Keratinocyte (primary cell): ENCODE measurements around the gene CCIN. TPM values are rescaled to one million over a fixed set of nuclear protein-coding genes. Genes with fewer than 3 reads are reported as not detected.

Experiments
- DNase-seq: peaks from one replicate; pipeline ENCODE4 v3.0.0-alpha.2; 2011; ENCODE audit warnings: low read depth, missing footprints, low spot score
- FAIRE-seq: peaks from 2 replicates; lab custom pipeline; 2011; peaks lifted over from hg19 to GRCh38; lab: Jason Lieb, UNC
- H2AFZ ChIP-seq: 2 replicates; pipeline ENCODE4 v1.6.0; 2012; ENCODE audit warnings: low read length, control low read depth, inconsistent platforms; ENCODE audit not compliant: control insufficient read depth
- H3K27ac ChIP-seq: 2 replicates; pipeline ENCODE4 v1.5.1; 2011; ENCODE audit warnings: low read length; ENCODE audit not compliant: control insufficient read depth, insufficient read depth
- H3K27me3 ChIP-seq: 3 replicates; pipeline ENCODE4 v1.6.0; 2011; ENCODE audit warnings: low read length; ENCODE audit not compliant: control insufficient read depth, insufficient read depth; ENCODE audit errors: extremely low read depth
- H3K36me3 ChIP-seq, 2 experiments: 2 replicates in 1 of 2; 3 replicates in 1 of 2; pipeline ENCODE4 v1.5.1; 2011; ENCODE audit warnings: low read length in 2 of 2, mild to moderate bottlenecking in 1 of 2; ENCODE audit not compliant: control insufficient read depth in 2 of 2, insufficient read depth in 2 of 2; ENCODE audit errors: extremely low read depth in 1 of 2
- H3K4me1 ChIP-seq: 3 replicates; pipeline ENCODE4 v1.5.1; 2011; ENCODE audit warnings: low read length; ENCODE audit not compliant: control insufficient read depth, insufficient read depth; ENCODE audit errors: extremely low read depth
- H3K4me2 ChIP-seq: 3 replicates; pipeline ENCODE4 v1.6.0; 2011; ENCODE audit warnings: low read depth, low read length; ENCODE audit not compliant: control insufficient read depth, insufficient read depth; ENCODE audit errors: extremely low read depth
- H3K4me3 ChIP-seq, 3 experiments: fragments of 200-600 bp in 1 of 3; sonication (generic) in 1 of 3; 2 replicates in 2 of 3; 3 replicates in 1 of 3; pipeline ENCODE4 v1.5.1; 2011 to 2016; ENCODE audit warnings: low read length in 3 of 3, mild to moderate bottlenecking in 3 of 3, control low read depth in 2 of 3, inconsistent platforms in 1 of 3, low read depth in 1 of 3, mixed read lengths in 1 of 3, mixed run types in 1 of 3, moderate library complexity in 1 of 3; ENCODE audit not compliant: control insufficient read depth in 2 of 3, insufficient read depth in 2 of 3; ENCODE audit errors: extremely low read depth in 1 of 3
- H3K79me2 ChIP-seq: 2 replicates; pipeline ENCODE4 v1.6.0; 2012; ENCODE audit warnings: low read length; ENCODE audit not compliant: control insufficient read depth, insufficient read depth
- H3K9ac ChIP-seq: 3 replicates; pipeline ENCODE4 v1.6.0; 2011; ENCODE audit warnings: low read length; ENCODE audit not compliant: control insufficient read depth, insufficient read depth; ENCODE audit errors: extremely low read depth
- H3K9me1 ChIP-seq: 3 replicates; pipeline ENCODE4 v1.6.0; 2011; ENCODE audit warnings: low read length; ENCODE audit not compliant: control insufficient read depth, insufficient read depth; ENCODE audit errors: extremely low read depth
- H3K9me3 ChIP-seq: 2 replicates; pipeline ENCODE4 v1.5.1; 2012; ENCODE audit warnings: low read depth, low read length; ENCODE audit not compliant: control insufficient read depth
- H4K20me1 ChIP-seq: 3 replicates; pipeline ENCODE4 v1.6.0; 2011; ENCODE audit warnings: low read length; ENCODE audit not compliant: control insufficient read depth, insufficient read depth; ENCODE audit errors: extremely low read depth
- EZH2 ChIP-seq: IDR thresholded peaks from one replicate; pipeline ENCODE4 v1.6.1; 2012; ENCODE audit warnings: inconsistent platforms, mild to moderate bottlenecking, low read length, moderate library complexity
- dilution Hi-C: fragments of 300-500 bp; cut with MboI; formaldehyde crosslinking; loops from one replicate; pipeline ENCODE4 v1.7.0; 2020; ENCODE audit warnings: low sequenced_read_pairs; ENCODE audit not compliant: extremely low pct_ligation_motif_present
- polyA plus RNA-seq, 5 experiments: library from polyadenylated mRNA; depleted of rRNA in 3 of 5; stranded (reverse) in 3 of 5; stranded (forward) in 1 of 5; unstranded in 1 of 5; fragments of >200 nt; gene quantifications; 1 replicate in 1 of 5; 2 replicates in 3 of 5; 3 replicates in 1 of 5; pipeline versions ENCODE4 v1.2.1 to v1.2.3, GENCODE V29; 2011 to 2012; ENCODE audit warnings: missing spikeins in 2 of 5, low read depth in 1 of 5, low replicate concordance in 1 of 5
- TF ChIP-seq, protein P1 (sequence below), 3 experiments: IDR thresholded peaks in 1 of 3; conservative IDR thresholded peaks in 1 of 3; optimal IDR thresholded peaks in 1 of 3; 2 replicates in 2 of 3; 3 replicates in 1 of 3; pipeline versions ENCODE3 to v1.5.1; 2011; ENCODE audit warnings: low read length in 3 of 3, mild to moderate bottlenecking in 3 of 3, moderate library complexity in 2 of 3, control low read depth in 1 of 3, inconsistent platforms in 1 of 3; ENCODE audit not compliant: insufficient read depth in 2 of 3; ENCODE audit errors: extremely low read depth in 1 of 3

The CCIN gene
- polyA plus RNA-seq, 1 donor (not counting 4 experiments of a cell fraction or from before 2014, with no cell fraction given) = not detected

- H2AFZ ChIP-seq = no peak overlapping the region
- H3K27ac ChIP-seq = no peak overlapping the region
- no peaks in the 10 kb centered on the region for H4K20me1 ChIP-seq
- DNase-seq = no peak
- dilution Hi-C loops = no loop called here
- no peak overlapping the region for H3K4me2 ChIP-seq
- peaks cover 10% of the 10 kb centered on the region for H3K4me1 ChIP-seq
- H3K4me3 ChIP-seq = no peak overlapping the region
- H3K9me1 ChIP-seq = no peaks in the 10 kb centered on the region
- H3K27me3 ChIP-seq = peaks cover 2% of the 10 kb centered on the region
- H3K79me2 ChIP-seq = no peaks in the 10 kb centered on the region
- FAIRE-seq = no peak
- no peaks in the 10 kb centered on the region for H3K9me3 ChIP-seq
- H3K36me3 ChIP-seq = no peaks in the 10 kb centered on the region
- TF ChIP-seq, protein P1, sequence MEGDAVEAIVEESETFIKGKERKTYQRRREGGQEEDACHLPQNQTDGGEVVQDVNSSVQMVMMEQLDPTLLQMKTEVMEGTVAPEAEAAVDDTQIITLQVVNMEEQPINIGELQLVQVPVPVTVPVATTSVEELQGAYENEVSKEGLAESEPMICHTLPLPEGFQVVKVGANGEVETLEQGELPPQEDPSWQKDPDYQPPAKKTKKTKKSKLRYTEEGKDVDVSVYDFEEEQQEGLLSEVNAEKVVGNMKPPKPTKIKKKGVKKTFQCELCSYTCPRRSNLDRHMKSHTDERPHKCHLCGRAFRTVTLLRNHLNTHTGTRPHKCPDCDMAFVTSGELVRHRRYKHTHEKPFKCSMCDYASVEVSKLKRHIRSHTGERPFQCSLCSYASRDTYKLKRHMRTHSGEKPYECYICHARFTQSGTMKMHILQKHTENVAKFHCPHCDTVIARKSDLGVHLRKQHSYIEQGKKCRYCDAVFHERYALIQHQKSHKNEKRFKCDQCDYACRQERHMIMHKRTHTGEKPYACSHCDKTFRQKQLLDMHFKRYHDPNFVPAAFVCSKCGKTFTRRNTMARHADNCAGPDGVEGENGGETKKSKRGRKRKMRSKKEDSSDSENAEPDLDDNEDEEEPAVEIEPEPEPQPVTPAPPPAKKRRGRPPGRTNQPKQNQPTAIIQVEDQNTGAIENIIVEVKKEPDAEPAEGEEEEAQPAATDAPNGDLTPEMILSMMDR (optimal IDR thresholded peaks at IDR 0.05 in 1 of 3, IDR thresholded peaks at IDR 0.05 in 1 of 3, conservative IDR thresholded peaks at IDR 0.05 in 1 of 3; ENCODE audit: extremely low read depth in 1 of 3, insufficient read depth in 2 of 3, low read length in 3 of 3) = no peak
- no peak for TF ChIP-seq EZH2
- H3K9ac ChIP-seq = no peak overlapping the region
Observed at GRCh38 chr9:36163049-36163785, 6.0 kb upstream of the CCIN start.

GRCh38 chr9:36163786-36164170 lies 5.4 kb upstream of the CCIN start:
- Histone ChIP-seq H3K27ac (no peak overlapping the region), H3K9me3 (no peaks in the 10 kb centered on the region), H3K4me1 (peaks cover 10% of the 10 kb centered on the region), H3K27me3 (peaks cover 2% of the 10 kb centered on the region), H3K36me3 (no peaks in the 10 kb centered on the region), H3K9ac (no peak overlapping the region), H3K4me3 (no peak overlapping the region), H3K9me1 (no peaks in the 10 kb centered on the region), H2AFZ (no peak overlapping the region), H3K79me2 (no peaks in the 10 kb centered on the region), H4K20me1 (no peaks in the 10 kb centered on the region), H3K4me2 (no peak overlapping the region)
- FAIRE-seq (no peak), DNase-seq (no peak)
- no peak for TF ChIP-seq EZH2
- TF ChIP-seq, protein P1 (optimal IDR thresholded peaks at IDR 0.05 in 1 of 3, IDR thresholded peaks at IDR 0.05 in 1 of 3, conservative IDR thresholded peaks at IDR 0.05 in 1 of 3; ENCODE audit: extremely low read depth in 1 of 3, insufficient read depth in 2 of 3, low read length in 3 of 3) = no peak
- dilution Hi-C loops = no loop called here
